DND-41 (cell line): ENCODE results near the gene COL19A1.

Experiments
- ATAC-seq: fragments of 200-7000 bp; cut with Tn5 transposase; 3 replicates; pipeline ENCODE4 v1.9.1; 2021; ENCODE audit warnings: low read depth; ENCODE audit not compliant: insufficient read depth
- DNase-seq: peaks from one replicate; pipeline ENCODE4 v3.0.0-alpha.2; 2020
- H2AFZ ChIP-seq: 2 replicates; pipeline ENCODE4 v1.6.0; 2012; ENCODE audit warnings: low read depth, low read length
- H3K27ac ChIP-seq: 2 replicates; pipeline ENCODE4 v1.5.1; 2012; ENCODE audit warnings: low read length, inconsistent platforms
- H3K27me3 ChIP-seq: fragments of 200-600 bp; sonication (generic); 2 replicates; pipeline ENCODE4 v1.6.0; 2012; ENCODE audit warnings: low read length, mild to moderate bottlenecking, inconsistent platforms; ENCODE audit not compliant: insufficient read depth, poor library complexity
- H3K36me3 ChIP-seq: 2 replicates; pipeline ENCODE4 v1.5.1; 2012; ENCODE audit warnings: low read length, inconsistent platforms; ENCODE audit not compliant: insufficient read depth
- H3K4me1 ChIP-seq: 2 replicates; pipeline ENCODE4 v1.5.1; 2012; ENCODE audit warnings: mild to moderate bottlenecking, low read length; ENCODE audit not compliant: insufficient read depth
- H3K4me2 ChIP-seq: 2 replicates; pipeline ENCODE4 v1.6.0; 2012; ENCODE audit warnings: mild to moderate bottlenecking, moderate library complexity, low read length, inconsistent platforms; ENCODE audit not compliant: insufficient read depth
- H3K4me3 ChIP-seq, 2 experiments: fragments of 200-600 bp in 1 of 2; shearing (Covaris generic) in 1 of 2; 2 replicates each; pipeline ENCODE4 v1.5.1; 2012 to 2016; ENCODE audit warnings: inconsistent platforms in 2 of 2, low read length in 2 of 2, mild to moderate bottlenecking in 2 of 2, low read depth in 1 of 2, moderate library complexity in 1 of 2
- H3K79me2 ChIP-seq: 2 replicates; pipeline ENCODE4 v1.6.0; 2012; ENCODE audit warnings: low read length, inconsistent platforms; ENCODE audit not compliant: insufficient read depth
- H3K9ac ChIP-seq: 2 replicates; pipeline ENCODE4 v1.6.0; 2012; ENCODE audit warnings: low read depth, mild to moderate bottlenecking, inconsistent platforms, low read length, moderate library complexity
- H3K9me3 ChIP-seq: 2 replicates; pipeline ENCODE4 v1.5.1; 2012; ENCODE audit warnings: low read length, moderate library complexity, mild to moderate bottlenecking, inconsistent platforms; ENCODE audit not compliant: insufficient read depth, severe bottlenecking
- H4K20me1 ChIP-seq: 2 replicates; pipeline ENCODE4 v1.6.0; 2012; ENCODE audit warnings: low read length; ENCODE audit not compliant: insufficient read depth
- CTCF ChIP-seq: IDR thresholded peaks from 2 replicates; pipeline ENCODE4 v1.5.1; 2012; ENCODE audit warnings: borderline replicate concordance, low read length, moderate library complexity, mild to moderate bottlenecking; ENCODE audit not compliant: poor library complexity, severe bottlenecking; ENCODE audit errors: extremely low read depth
- EZH2 ChIP-seq: IDR thresholded peaks from 3 replicates; pipeline ENCODE4 v1.6.1; 2012; ENCODE audit warnings: borderline replicate concordance, low read depth, mild to moderate bottlenecking, moderate library complexity, low read length, inconsistent platforms; ENCODE audit not compliant: severe bottlenecking

The COL19A1 gene

GRCh38 chr6:70198785-70199184, 332.4 kb downstream of the COL19A1 start:
- H2AFZ ChIP-seq: no peak overlapping the region
- H3K9me3 ChIP-seq: no peaks in the 10 kb centered on the region
- H3K4me2 ChIP-seq: no peak overlapping the region
- no peak for ATAC-seq
- H3K27ac ChIP-seq: no peak overlapping the region
- H3K9ac ChIP-seq: no peak overlapping the region
- no peaks in the 10 kb centered on the region for H3K36me3 ChIP-seq
- no peak overlapping the region for H3K4me3 ChIP-seq
- TF ChIP-seq EZH2: no peak
- TF ChIP-seq CTCF: no peak
- H3K27me3 ChIP-seq: no peaks in the 10 kb centered on the region
- no peaks in the 10 kb centered on the region for H4K20me1 ChIP-seq
- H3K79me2 ChIP-seq: no peaks in the 10 kb centered on the region
- no peaks in the 10 kb centered on the region for H3K4me1 ChIP-seq
- no peak for DNase-seq

- Histone ChIP-seq H3K4me2 (no peak overlapping the region), H3K9ac (no peak overlapping the region), H3K9me3 (no peaks in the 10 kb centered on the region), H3K27me3 (no peaks in the 10 kb centered on the region), H4K20me1 (no peaks in the 10 kb centered on the region), H3K27ac (no peak overlapping the region), H2AFZ (no peak overlapping the region), H3K36me3 (no peaks in the 10 kb centered on the region), H3K4me1 (no peaks in the 10 kb centered on the region), H3K4me3 (no peak overlapping the region), H3K79me2 (no peaks in the 10 kb centered on the region)
- no peak for ATAC-seq
- no peak for DNase-seq
- TF ChIP-seq EZH2 (no peak), CTCF (no peak)
Measured at GRCh38 chr6:70208235-70208790, 342.0 kb downstream of the COL19A1 start.

GRCh38 chr6:70210462-70210861, 344.1 kb downstream of the COL19A1 start:
- peak; percentile 28 for TF ChIP-seq CTCF
- TF ChIP-seq EZH2: no peak
- Histone ChIP-seq H2AFZ (no peak overlapping the region), H3K27ac (no peak overlapping the region), H3K27me3 (no peaks in the 10 kb centered on the region), H3K4me2 (no peak overlapping the region), H3K4me1 (no peaks in the 10 kb centered on the region), H4K20me1 (no peaks in the 10 kb centered on the region), H3K9me3 (no peaks in the 10 kb centered on the region), H3K4me3 (no peak overlapping the region), H3K36me3 (no peaks in the 10 kb centered on the region), H3K79me2 (no peaks in the 10 kb centered on the region), H3K9ac (no peak overlapping the region)
- ATAC-seq: no peak
- no peak for DNase-seq
